Measurements from ENCODE around the gene PRRG1. TPM values are rescaled to one million over a fixed set of nuclear protein-coding genes. Genes with fewer than 3 reads are reported as not detected.

The PRRG1 gene
- total and polyA plus RNA-seq, 8 donors: 8.6 to 15.0 (median 13.2) TPM

DNA sequence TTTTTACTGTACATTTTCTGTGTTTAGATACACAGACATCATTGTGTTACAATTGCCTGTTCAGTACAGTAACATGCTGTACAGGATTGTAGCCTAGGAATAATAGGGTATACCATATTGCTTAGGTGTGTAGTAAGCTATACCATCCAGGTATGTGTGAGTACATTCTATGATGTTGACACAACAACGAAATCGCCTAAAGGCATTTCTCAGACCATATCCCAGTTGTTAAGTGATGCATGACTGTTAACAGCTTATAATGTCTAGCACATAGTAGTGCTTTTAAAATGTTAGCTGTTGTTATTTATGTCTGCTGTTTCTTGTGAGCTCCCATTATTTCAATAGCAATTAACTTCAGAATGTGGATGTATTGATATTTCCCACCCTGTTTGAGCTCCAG lies 4.5 kb downstream of the PRRG1 start:
- DNase-seq (no peak), ATAC-seq (no peak)
- Histone ChIP-seq H3K4me3 (no peak overlapping the region), H3K9me3 (no peaks in the 10 kb centered on the region), H3K27ac (no peak overlapping the region), H3K27me3 (peaks cover 0 to 11% of the 10 kb centered on the region in 2 donors), H3K36me3 (no peaks in the 10 kb centered on the region), H3K4me1 (no peaks in the 10 kb centered on the region)
- intact Hi-C loops (cut with DNase I): no loop called here
- no peak for TF ChIP-seq CTCF (IDR thresholded peaks at IDR 0.05)

DNA sequence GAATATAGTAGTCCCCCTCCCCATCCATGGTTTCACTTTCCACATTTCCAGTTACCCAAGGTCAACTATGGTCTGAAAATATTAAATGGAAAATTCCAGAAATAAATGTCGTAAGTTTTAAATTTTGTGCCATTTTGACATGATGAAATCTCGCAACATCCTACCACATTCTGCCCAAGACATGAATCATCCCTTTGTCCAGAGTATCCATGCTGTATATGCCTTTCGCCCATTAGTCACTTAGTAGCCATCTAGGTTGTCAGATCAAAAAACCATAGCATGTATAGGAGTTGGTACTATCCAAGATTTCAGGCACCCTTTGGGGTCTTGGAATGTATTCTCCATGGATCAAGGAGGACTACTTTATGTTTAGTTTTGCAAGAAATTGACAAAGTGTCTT lies 8.3 kb downstream of the PRRG1 start:
- Histone ChIP-seq H3K9me3 (no peaks in the 10 kb centered on the region), H3K27me3 (no peaks in the 10 kb centered on the region), H3K36me3 (no peaks in the 10 kb centered on the region), H3K4me1 (no peaks in the 10 kb centered on the region), H3K4me3 (no peak overlapping the region), H3K27ac (no peak overlapping the region)
- intact Hi-C loops (cut with DNase I): no loop called here
- no peak for DNase-seq
- ATAC-seq: no peak
- no peak for TF ChIP-seq CTCF (IDR thresholded peaks at IDR 0.05)

GRCh38 chrX:37361596-37361995 lies 12.4 kb downstream of the PRRG1 start:
- ATAC-seq (no peak), DNase-seq (no peak)
- intact Hi-C loops (cut with DNase I): no loop called here
- no peaks in the 10 kb centered on the region for H3K9me3 ChIP-seq
- no peaks in the 10 kb centered on the region for H3K27me3 ChIP-seq
- no peak overlapping the region for H3K4me3 ChIP-seq
- TF ChIP-seq CTCF (IDR thresholded peaks at IDR 0.05): no peak
- H3K4me1 ChIP-seq: no peaks in the 10 kb centered on the region
- H3K36me3 ChIP-seq: no peaks in the 10 kb centered on the region
- H3K27ac ChIP-seq: no peak overlapping the region

DNA sequence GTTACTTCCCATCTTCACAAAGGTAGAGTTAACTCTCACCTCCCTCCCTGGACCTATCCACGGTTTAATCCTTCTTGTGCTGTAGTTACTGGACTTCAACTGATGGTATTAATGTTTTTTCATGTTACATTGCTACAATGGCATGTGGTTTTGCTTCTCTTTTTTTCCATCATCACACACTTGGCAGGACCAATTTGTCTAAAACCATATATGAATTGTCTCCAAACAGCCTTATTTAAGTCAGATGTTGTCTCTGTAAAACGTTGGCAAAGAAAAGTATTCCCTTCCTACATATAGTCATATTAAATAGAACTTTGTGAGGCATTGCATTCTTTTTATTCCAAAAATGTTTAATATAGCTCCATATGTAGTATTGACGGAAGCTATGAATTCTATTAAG lies 15.5 kb downstream of the PRRG1 start:
- ATAC-seq: no peak
- H3K4me3 ChIP-seq: no peak overlapping the region
- no peaks in the 10 kb centered on the region for H3K4me1 ChIP-seq
- H3K9me3 ChIP-seq: no peaks in the 10 kb centered on the region
- intact Hi-C loops (cut with DNase I): no loop called here
- no peak overlapping the region for H3K27ac ChIP-seq
- DNase-seq: no peak
- no peaks in the 10 kb centered on the region for H3K27me3 ChIP-seq
- no peak for TF ChIP-seq CTCF (IDR thresholded peaks at IDR 0.05)
- no peaks in the 10 kb centered on the region for H3K36me3 ChIP-seq

- ATAC-seq: no peak
- H3K27ac ChIP-seq: no peak overlapping the region
- TF ChIP-seq CTCF (IDR thresholded peaks at IDR 0.05): no peak
- no peaks in the 10 kb centered on the region for H3K36me3 ChIP-seq
- H3K4me1 ChIP-seq: no peaks in the 10 kb centered on the region
- H3K9me3 ChIP-seq: no peaks in the 10 kb centered on the region
- DNase-seq: no peak
- no peaks in the 10 kb centered on the region for H3K27me3 ChIP-seq
- H3K4me3 ChIP-seq: no peak overlapping the region
- intact Hi-C loops (cut with DNase I): no loop called here
Measured at GRCh38 chrX:37367946-37368345, 18.8 kb downstream of the PRRG1 start.

All from left lung (tissue), 10 donors.